Activated CD4-positive, CD25-positive, alpha-beta regulatory T cell treated with anti-CD3 and anti-CD28 coated beads, Interleukin-2, amount 50 U/mL, for 16 hours (primary cell): Measurements from ENCODE around the gene STARD5.

Experiments
- DNase-seq: peaks from one replicate; pipeline ENCODE4 v3.0.0-alpha.2; 2020; ENCODE audit warnings: low read depth, low spot score

The STARD5 gene

GRCh38 chr15:81274931-81275707, 48.8 kb downstream of the STARD5 start:
- peak; percentile 72 for DNase-seq

- no peak for DNase-seq
Observed at GRCh38 chr15:81274255-81274654, 49.7 kb downstream of the STARD5 start.

GRCh38 chr15:81273855-81274254, 50.1 kb downstream of the STARD5 start:
- DNase-seq: no peak

GRCh38 chr15:81273200-81273599, 50.7 kb downstream of the STARD5 start:
- no peak for DNase-seq

- DNase-seq: no peak
Observed at GRCh38 chr15:81271761-81272644, 51.9 kb downstream of the STARD5 start.

- DNase-seq: no peak
Observed at GRCh38 chr15:81270781-81271491, 53.0 kb downstream of the STARD5 start.

- DNase-seq: no peak
Observed at GRCh38 chr15:81270188-81270587, 53.8 kb downstream of the STARD5 start.

- DNase-seq: no peak
Observed at GRCh38 chr15:81268881-81269601, 54.9 kb downstream of the STARD5 start.

- DNase-seq: no peak
Observed at GRCh38 chr15:81268340-81268739, 55.6 kb downstream of the STARD5 start.

- peak; percentile 69 for DNase-seq
Observed at GRCh38 chr15:81265944-81266775, 57.8 kb downstream of the STARD5 start.

GRCh38 chr15:81265256-81265943, 58.5 kb downstream of the STARD5 start:
- DNase-seq: no peak

GRCh38 chr15:81264072-81264857, 59.7 kb downstream of the STARD5 start:
- no peak for DNase-seq

- DNase-seq: no peak
Observed at GRCh38 chr15:81263477-81263876, 60.5 kb downstream of the STARD5 start.

GRCh38 chr15:81261172-81261811, 62.6 kb downstream of the STARD5 start:
- DNase-seq: no peak

GRCh38 chr15:81259760-81260298, 64.1 kb downstream of the STARD5 start:
- DNase-seq: no peak
